Measurements from ENCODE around the gene NEURL4.

The NEURL4 gene

DNA sequence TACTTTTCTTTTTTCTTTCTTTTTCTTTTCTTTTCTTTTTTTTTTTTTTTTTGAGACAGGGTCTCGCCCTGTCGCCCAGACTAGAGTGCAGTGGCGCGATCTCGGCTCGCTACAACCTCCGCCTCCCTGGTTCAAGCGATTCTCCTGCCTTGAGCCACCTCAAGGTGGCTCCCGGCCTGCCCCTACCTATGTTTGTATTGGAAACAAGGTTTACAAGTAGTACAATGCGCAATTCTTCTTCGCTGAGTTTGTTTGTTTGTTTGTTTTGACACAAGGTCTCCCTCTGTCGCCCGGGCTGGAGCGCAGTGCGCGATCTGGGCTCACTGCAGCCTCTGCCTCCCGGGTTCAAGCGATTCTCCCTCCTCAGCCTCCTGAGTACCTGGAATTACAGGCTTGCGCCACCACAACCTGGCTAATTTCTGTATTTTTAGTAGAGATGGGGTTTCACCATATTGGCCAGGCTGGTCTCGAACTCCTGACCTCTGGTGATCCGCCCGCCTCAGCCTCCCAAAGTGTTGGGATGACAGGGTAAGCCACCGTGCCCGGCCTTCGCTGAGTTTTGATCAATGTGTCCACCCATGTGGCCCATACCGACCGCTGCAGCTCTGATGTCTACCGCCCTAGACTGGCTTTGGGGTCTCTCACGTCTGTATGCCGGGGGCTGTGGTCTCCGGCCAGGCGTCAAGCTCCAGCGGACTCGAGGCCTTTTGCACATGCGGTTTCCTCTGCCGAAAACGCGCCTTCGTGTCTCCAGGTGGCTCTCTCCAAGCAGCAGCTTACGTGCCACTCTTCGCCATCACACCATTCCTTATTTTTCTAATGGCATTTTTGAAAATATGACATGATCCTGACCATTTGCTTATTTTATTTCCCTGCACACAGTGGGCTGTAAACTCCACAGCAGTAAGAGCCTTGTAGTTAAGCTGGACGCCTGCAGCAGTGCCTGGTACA is 33.6 kb downstream of the NEURL4 start:
- DNase-seq, result no peak

DNA sequence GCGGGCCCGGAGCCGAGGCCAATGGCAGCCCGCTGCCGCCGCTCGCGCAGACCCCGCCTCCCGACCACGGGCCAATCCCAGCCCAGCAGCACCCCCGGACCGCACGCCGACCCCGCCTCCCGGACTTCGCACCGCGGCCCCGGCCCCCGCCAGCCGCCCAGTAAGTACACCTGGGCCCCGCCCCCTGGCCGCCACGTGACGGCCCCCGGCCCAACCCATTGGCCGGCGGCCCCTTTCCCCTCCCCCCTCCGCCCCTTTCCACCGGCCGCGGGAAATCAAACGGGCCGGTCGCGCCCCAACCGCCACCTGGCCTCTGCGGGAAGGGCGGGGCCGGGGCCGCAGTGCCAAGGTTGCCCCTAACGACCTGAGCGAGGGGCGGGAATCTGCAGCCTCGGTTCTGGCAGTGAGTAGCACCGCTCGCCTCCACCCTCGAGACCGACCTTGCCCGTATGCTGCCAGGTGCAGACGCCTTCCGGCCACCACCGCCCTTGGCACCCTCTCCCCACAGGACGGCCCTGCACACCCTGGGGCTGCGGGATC is 34.5 kb downstream of the NEURL4 start, which contains the start of gene YBX2:
Gene YBX2, minus strand, starts transcription at position 26 of the 540 bp plus-strand sequence. CDS start 139 bp downstream, outside the sequence.
- peak; percentile 56 for DNase-seq

GRCh38 chr17:7293816-7294613 is 35.1 kb downstream of the NEURL4 start:
- DNase-seq, result no peak

DNA sequence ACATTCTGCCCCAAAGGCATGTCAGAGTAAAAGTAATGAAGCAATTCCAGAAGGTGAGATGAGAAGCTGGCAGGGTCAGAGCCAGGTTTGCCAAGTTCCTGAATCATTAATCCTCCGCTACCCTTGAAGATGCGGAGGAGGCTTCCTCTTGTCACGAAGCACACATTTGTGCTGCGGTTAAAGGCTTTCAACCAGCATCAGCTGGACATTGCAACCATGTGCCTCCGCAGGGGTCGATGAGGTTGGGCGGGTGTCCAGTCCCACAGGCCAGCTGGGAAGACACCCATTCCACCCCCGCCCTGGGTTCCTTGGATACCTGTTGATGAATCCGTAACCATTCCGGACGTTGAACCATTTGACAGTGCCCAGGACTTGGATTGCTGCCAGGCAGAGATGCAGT is 36.0 kb downstream of the NEURL4 start:
- no peak for DNase-seq

GRCh38 chr17:7292729-7293128 is 36.4 kb downstream of the NEURL4 start:
- no peak for DNase-seq

- no peak for DNase-seq
These were observed 36.9 kb downstream of the NEURL4 start for GRCh38 chr17:7292194-7292593.

GRCh38 chr17:7290685-7291084 is 38.5 kb downstream of the NEURL4 start:
- no peak for DNase-seq

DNA sequence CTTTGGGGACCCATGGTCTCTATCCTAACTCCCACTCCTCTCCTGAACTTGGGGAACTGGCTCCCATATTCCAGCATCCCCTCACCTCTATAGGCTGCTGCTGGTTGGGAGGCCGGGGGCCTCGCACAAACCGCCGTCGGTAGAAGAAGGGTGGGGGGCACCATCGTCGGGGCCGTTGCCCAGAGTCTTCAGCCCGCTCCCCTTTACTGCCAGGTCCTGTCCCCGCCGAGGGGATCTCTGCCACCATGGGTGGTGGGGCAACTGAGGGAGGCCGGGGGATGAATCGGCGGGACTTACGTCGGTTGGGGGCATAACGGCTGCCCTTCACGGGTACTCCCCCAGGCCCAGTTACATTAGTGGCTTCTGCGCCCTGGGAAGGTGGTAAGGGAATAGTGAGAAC is 39.0 kb downstream of the NEURL4 start:
- no peak for DNase-seq

- DNase-seq, result no peak
These were observed 39.7 kb downstream of the NEURL4 start for GRCh38 chr17:7289256-7290032.

DNA sequence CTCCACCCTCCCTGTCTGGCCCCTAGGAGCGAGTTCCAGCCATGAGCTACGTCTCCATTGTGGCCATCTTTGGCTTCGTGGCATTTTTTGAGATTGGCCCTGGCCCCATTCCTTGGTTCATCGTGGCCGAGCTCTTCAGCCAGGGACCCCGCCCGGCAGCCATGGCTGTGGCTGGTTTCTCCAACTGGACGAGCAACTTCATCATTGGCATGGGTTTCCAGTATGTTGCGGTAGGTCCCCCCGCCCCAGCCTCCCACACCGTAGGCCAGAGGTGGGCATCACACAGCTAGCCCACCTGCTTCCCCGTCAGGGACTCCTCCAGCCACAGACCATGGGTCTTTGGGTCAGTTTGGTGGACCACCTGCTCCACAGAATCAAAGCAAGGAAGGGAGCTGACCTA is 43.5 kb downstream of the NEURL4 start:
- DNase-seq, result no peak

DNA sequence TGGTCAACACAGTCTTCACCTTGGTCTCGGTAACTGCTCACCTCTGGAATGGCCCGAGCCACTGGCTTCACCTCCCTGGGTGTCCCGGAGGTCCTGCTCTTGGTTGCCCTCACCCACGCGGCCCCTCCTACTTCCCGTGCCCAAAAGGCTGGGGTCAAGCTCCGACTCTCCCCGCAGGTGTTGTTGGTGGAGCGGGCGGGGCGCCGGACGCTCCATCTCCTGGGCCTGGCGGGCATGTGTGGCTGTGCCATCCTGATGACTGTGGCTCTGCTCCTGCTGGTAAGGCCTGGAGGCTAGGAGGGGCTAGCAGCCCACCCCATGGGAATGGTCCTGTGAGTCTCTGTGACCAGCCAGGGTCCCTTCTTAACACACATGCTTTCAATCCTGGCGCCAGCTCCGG is 44.2 kb downstream of the NEURL4 start:
- no peak for DNase-seq

DNA sequence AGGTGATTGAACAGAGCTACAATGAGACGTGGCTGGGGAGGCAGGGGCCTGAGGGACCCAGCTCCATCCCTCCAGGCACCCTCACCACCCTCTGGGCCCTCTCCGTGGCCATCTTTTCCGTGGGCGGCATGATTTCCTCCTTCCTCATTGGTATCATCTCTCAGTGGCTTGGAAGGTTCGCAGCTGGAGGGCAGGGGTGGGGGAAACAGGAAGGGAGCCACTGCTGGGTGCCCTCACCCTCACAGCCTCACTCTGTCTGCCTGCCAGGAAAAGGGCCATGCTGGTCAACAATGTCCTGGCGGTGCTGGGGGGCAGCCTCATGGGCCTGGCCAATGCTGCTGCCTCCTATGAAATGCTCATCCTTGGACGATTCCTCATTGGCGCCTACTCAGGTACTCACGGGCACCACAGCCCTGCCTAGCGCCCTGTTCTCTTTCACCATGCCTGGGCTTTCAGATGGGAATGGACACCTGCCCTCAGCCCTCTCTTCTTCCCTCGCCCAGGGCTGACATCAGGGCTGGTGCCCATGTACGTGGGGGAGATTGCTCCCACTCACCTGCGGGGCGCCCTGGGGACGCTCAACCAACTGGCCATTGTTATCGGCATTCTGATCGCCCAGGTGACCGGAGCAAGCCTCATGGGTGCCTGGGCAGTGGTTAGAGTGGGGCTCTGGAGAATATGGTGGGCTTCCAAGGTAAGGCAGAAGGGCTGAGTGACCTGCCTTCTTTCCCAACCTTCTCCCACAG is 45.5 kb downstream of the NEURL4 start:
- DNase-seq, result no peak

GRCh38 chr17:7282752-7283321 is 46.3 kb downstream of the NEURL4 start:
- no peak for DNase-seq

- DNase-seq, result no peak
These were observed 47.0 kb downstream of the NEURL4 start for GRCh38 chr17:7281953-7282751.

- DNase-seq, result no peak
These were observed 47.8 kb downstream of the NEURL4 start, which contains the start of gene SLC2A4 for GRCh38 chr17:7281074-7281952. TSS of gene SLC2A4 (plus strand) at chr17:7281718. CDS start at chr17:7281935, 217 bp downstream.

DNA sequence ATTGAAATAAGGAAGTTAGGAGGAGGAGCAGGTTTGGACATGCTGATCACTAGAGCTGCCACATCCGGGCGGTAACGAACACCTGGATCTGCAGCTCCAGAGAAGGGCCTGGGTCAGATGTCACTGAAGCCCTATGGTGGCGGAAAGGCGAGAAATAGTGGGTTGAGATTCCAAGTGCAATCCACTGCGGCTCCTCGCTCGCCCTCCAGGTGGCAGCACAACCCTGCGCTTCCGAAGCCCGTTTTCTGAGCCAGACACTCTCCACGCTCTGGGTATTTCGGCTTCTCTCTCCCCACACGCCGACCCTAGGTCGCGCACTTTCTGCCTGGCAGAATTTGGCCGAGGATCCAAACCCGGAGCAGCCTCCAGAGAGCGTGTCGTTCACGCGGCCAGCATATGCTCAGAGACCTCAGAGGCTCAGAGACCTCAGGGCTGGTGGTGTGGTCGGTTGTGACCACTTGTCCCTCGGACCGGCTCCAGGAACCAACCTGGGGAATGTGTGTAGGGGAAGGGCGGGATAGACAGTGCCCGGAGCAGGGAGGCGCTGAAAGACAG is 48.5 kb downstream of the NEURL4 start:
- peak; percentile 65 for DNase-seq

- no peak for DNase-seq
These were observed 49.7 kb downstream of the NEURL4 start for GRCh38 chr17:7279448-7279847.

DNA sequence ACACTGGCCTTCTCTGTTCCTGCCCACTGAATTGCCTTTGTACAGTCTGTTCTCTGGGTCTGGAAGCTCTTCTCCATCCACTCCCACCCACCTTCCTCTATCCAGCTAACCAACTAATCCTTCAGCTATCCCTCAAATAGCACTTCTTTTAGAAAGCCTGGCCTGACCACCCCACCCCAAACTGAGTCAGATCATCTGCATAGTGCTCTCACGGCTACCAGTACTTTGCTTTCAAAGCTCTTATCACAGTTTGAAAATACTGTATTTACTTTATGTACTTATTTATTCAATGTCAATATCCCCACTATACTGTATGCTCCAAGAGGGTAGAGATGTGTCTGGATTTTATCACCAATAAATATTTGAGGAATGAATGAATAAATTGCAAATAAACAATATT is 62.4 kb downstream of the NEURL4 start:
- DNase-seq, result no peak
